H1 (cell line): ENCODE measurements around the gene BOLL. TPM values are rescaled to one million over a fixed set of nuclear protein-coding genes. Genes with fewer than 3 reads are reported as not detected.
A peak's percentile ranks its signal among the peaks of the same experiment; 100 is the strongest.

Experiments
- RAD21 ChIP-seq, 2 experiments: IDR thresholded peaks in 1 of 2; conservative IDR thresholded peaks in 1 of 2; 2 replicates each; pipeline ENCODE4 v1.6.1; 2011; ENCODE audit warnings: low read depth in 2 of 2, low read length in 2 of 2, improper control_type of control experiment in 1 of 2, inconsistent platforms in 1 of 2, mild to moderate bottlenecking in 1 of 2, moderate library complexity in 1 of 2
- SP1 ChIP-seq: IDR thresholded peaks from 2 replicates; pipeline ENCODE4 v1.6.1; 2011; ENCODE audit warnings: low read depth, low read length
- SUZ12 ChIP-seq: fragments of 200-600 bp; sonication (generic); IDR thresholded peaks from 2 replicates; pipeline ENCODE4 v1.6.1; 2012; ENCODE audit warnings: mild to moderate bottlenecking, inconsistent platforms, low read length, moderate library complexity, mixed read lengths
- polyA plus RNA-seq, 7 experiments: library from polyadenylated mRNA; depleted of rRNA in 3 of 7; stranded (reverse) in 5 of 7; unstranded in 2 of 7; fragments of >200 nt in 5 of 7; fragments of 200-250 nt in 2 of 7; gene quantifications; 1 replicate in 5 of 7; 2 replicates in 1 of 7; 4 replicates in 1 of 7; pipeline versions ENCODE4 v1.2.1 to v1.2.3, GENCODE V29; 2011 to 2013; ENCODE audit warnings: missing spikeins in 2 of 7, mixed read lengths in 2 of 7
- total RNA-seq: library from RNA; stranded (reverse); fragmentation: NEBNext Ultra II Directional; extraction: Animal tissue kit (Norgen Biotek cat#: 25700); gene quantifications from 2 replicates; pipeline ENCODE4 v1.2.1, GENCODE V29; 2021
- TF ChIP-seq, protein P1 (sequence below): IDR thresholded peaks from 2 replicates; pipeline ENCODE4 v1.6.1; 2011; ENCODE audit warnings: low read length, improper control_type of control experiment
- TF ChIP-seq, protein P2 (sequence below), 3 experiments: IDR thresholded peaks; 1 replicate in 2 of 3; 2 replicates in 1 of 3; pipeline versions ENCODE4 v1.5.1 to v1.6.1; 2011; ENCODE audit warnings: low read length in 3 of 3, mild to moderate bottlenecking in 3 of 3, inconsistent platforms in 2 of 3, low read depth in 1 of 3, moderate library complexity in 1 of 3; ENCODE audit not compliant: insufficient read depth in 1 of 3; ENCODE audit errors: control extremely low read depth in 1 of 3

BOLL gene
- total and polyA plus RNA-seq, 2 of the 8 experiments (the other 6 are each of a cell fraction or from before 2014, with no cell fraction given): not detected

DNA sequence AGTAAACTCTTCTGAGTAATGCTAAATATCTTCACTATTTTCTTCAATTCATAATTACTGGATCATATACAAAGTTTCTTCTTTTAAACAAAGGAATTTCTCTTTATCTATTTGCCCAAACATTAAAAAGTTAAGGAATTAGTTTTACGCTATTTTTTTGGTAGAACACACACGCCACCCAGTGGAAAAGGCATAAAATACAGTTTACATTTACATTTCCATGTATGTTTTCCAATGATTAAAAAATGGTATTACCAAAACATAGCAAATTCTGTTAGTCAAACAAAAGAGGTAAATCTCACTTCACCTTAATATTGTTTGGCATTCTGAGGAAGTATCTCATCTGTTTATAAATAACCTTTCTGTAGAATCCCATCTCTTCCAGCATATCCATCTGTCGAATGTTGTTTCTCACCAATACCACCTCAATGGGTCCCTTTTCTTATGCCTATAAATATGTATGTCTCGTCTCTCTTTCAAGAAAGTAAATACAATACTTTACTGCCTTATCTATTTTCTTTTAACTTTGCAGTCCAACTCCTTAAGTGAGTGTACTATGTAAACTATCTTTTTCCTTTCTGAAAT is 7.2 kb downstream of the BOLL start (continued):
- TF ChIP-seq SP1 (no peak), RAD21 (IDR thresholded peaks at IDR 0.05 in 1 of 2, conservative IDR thresholded peaks at IDR 0.05 in 1 of 2; ENCODE audit: low read depth in 2 of 2, low read length in 2 of 2) (peak; percentile 72 to 86), SUZ12 (no peak)
- TF ChIP-seq, protein P1, sequence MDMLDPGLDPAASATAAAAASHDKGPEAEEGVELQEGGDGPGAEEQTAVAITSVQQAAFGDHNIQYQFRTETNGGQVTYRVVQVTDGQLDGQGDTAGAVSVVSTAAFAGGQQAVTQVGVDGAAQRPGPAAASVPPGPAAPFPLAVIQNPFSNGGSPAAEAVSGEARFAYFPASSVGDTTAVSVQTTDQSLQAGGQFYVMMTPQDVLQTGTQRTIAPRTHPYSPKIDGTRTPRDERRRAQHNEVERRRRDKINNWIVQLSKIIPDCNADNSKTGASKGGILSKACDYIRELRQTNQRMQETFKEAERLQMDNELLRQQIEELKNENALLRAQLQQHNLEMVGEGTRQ: no peak
- TF ChIP-seq, protein P2, sequence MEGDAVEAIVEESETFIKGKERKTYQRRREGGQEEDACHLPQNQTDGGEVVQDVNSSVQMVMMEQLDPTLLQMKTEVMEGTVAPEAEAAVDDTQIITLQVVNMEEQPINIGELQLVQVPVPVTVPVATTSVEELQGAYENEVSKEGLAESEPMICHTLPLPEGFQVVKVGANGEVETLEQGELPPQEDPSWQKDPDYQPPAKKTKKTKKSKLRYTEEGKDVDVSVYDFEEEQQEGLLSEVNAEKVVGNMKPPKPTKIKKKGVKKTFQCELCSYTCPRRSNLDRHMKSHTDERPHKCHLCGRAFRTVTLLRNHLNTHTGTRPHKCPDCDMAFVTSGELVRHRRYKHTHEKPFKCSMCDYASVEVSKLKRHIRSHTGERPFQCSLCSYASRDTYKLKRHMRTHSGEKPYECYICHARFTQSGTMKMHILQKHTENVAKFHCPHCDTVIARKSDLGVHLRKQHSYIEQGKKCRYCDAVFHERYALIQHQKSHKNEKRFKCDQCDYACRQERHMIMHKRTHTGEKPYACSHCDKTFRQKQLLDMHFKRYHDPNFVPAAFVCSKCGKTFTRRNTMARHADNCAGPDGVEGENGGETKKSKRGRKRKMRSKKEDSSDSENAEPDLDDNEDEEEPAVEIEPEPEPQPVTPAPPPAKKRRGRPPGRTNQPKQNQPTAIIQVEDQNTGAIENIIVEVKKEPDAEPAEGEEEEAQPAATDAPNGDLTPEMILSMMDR (IDR thresholded peaks at IDR 0.05; ENCODE audit: control extremely low read depth in 1 of 3, insufficient read depth in 1 of 3, low read depth in 1 of 3, low read length in 3 of 3): peak in 2 of 3 experiments; percentile 40 to 45; a peak in 2 of 4 replicates
